Upper lobe of left lung (tissue), 4 donors: ENCODE results near the gene GFOD1.

Source experiments
- EP300 ChIP-seq, 4 donors: sonication (generic); formaldehyde crosslinking; IDR thresholded peaks; one replicate each; pipeline ENCODE4 v1.5.1; 2017; ENCODE audit warnings: antibody characterized with exemption in 4 of 4, control low read depth in 2 of 4
- POLR2AphosphoS5 ChIP-seq, 2 donors: sonication (generic); formaldehyde crosslinking; IDR thresholded peaks; one replicate each; pipeline ENCODE4 v1.5.1; 2017; ENCODE audit warnings: antibody characterized with exemption in 2 of 2
- TF ChIP-seq, protein P1 (sequence below), 6 experiments: fragments of 450-650 bp in 4 of 6; fragments of 200-600 bp in 2 of 6; sonication (generic) in 2 of 6; IDR thresholded peaks; one replicate each; pipeline ENCODE4 v1.5.1; 2016 to 2019; ENCODE audit warnings: antibody characterized with exemption in 6 of 6

DNA sequence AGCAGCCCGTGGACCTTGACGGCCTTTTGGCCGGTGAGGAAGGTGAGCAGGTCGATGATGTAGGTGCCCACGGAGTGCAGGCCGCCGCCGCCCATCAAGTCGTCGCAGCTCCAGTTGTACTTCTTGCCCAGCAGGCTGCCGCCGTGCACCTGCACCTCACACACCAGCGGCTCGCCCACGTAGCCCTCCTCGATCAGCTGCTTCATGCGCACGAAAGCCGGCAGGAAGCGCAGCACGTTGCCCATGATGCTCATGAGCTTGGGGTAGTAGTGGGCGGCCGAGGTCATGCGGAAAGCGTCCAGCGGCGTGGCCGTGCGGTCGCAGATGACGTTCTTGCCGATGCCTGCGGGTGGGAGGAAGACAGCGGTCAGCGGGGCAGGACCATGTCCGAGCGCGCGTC is 122.1 kb downstream of the GFOD1 start:
- TF ChIP-seq, protein P1, sequence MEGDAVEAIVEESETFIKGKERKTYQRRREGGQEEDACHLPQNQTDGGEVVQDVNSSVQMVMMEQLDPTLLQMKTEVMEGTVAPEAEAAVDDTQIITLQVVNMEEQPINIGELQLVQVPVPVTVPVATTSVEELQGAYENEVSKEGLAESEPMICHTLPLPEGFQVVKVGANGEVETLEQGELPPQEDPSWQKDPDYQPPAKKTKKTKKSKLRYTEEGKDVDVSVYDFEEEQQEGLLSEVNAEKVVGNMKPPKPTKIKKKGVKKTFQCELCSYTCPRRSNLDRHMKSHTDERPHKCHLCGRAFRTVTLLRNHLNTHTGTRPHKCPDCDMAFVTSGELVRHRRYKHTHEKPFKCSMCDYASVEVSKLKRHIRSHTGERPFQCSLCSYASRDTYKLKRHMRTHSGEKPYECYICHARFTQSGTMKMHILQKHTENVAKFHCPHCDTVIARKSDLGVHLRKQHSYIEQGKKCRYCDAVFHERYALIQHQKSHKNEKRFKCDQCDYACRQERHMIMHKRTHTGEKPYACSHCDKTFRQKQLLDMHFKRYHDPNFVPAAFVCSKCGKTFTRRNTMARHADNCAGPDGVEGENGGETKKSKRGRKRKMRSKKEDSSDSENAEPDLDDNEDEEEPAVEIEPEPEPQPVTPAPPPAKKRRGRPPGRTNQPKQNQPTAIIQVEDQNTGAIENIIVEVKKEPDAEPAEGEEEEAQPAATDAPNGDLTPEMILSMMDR (IDR thresholded peaks at IDR 0.05), result no peak
- no peak for TF ChIP-seq EP300 (IDR thresholded peaks at IDR 0.05)
- TF ChIP-seq POLR2AphosphoS5 (IDR thresholded peaks at IDR 0.05), result no peak
